CD4-positive, alpha-beta T cell treated with Interleukin-4 for 1 hour (primary cell): Measurements from ENCODE around the gene ZNF207.
"Not testable (repeated sequence)": the region's sequence is repeated elsewhere in the genome, so short reads cannot be mapped to it uniquely, and the experiment has no call there.

ENCODE experiments used
- DNase-seq, 2 donors: peaks; one replicate each; pipeline ENCODE4 v3.0.0-alpha.2; 2020 to 2022

Gene ZNF207

GRCh38 chr17:32349854-32350665 is at the start of gene ZNF207:
Gene ZNF207, plus strand, starts transcription at chr17:32350157. Its CDS starts 129 bp downstream, at chr17:32350286.
- peak; percentile 96 to 97 for DNase-seq

- no peak for DNase-seq
Measured at GRCh38 chr17:32302037-32302436, 47.9 kb upstream of the ZNF207 start.

GRCh38 chr17:32302860-32303649 is 46.9 kb upstream of the ZNF207 start:
- no peak for DNase-seq

GRCh38 chr17:32303781-32304288 is 46.1 kb upstream of the ZNF207 start:
- no peak for DNase-seq

GRCh38 chr17:32305049-32305448 is 44.9 kb upstream of the ZNF207 start:
- DNase-seq, result no peak

- DNase-seq, result no peak
Measured at GRCh38 chr17:32307658-32308057, 42.3 kb upstream of the ZNF207 start.

GRCh38 chr17:32311028-32311536 is 38.9 kb upstream of the ZNF207 start:
- no peak for DNase-seq

- DNase-seq, result no peak
Measured at GRCh38 chr17:32314636-32315035, 35.3 kb upstream of the ZNF207 start.

GRCh38 chr17:32315171-32315570 is 34.8 kb upstream of the ZNF207 start:
- no peak for DNase-seq

- not testable (repeated sequence) for DNase-seq
Measured at GRCh38 chr17:32316653-32317052, 33.3 kb upstream of the ZNF207 start.

- DNase-seq, result no peak
Measured at GRCh38 chr17:32317353-32317752, 32.6 kb upstream of the ZNF207 start.

GRCh38 chr17:32318071-32318470 is 31.9 kb upstream of the ZNF207 start:
- no peak for DNase-seq

GRCh38 chr17:32319548-32319905 is 30.4 kb upstream of the ZNF207 start:
- peak; percentile 79 to 82 for DNase-seq

GRCh38 chr17:32320080-32320479 is 29.9 kb upstream of the ZNF207 start:
- not testable (repeated sequence) for DNase-seq

GRCh38 chr17:32320847-32321246 is 29.1 kb upstream of the ZNF207 start:
- no peak for DNase-seq

- DNase-seq, result no peak
Measured at GRCh38 chr17:32323046-32323445, 26.9 kb upstream of the ZNF207 start.

- peak; percentile 29 to 55 for DNase-seq
Measured at GRCh38 chr17:32323811-32324491, 26.0 kb upstream of the ZNF207 start.

- no peak for DNase-seq
Measured at GRCh38 chr17:32327911-32328310, 22.0 kb upstream of the ZNF207 start.

- DNase-seq, result no peak
Measured at GRCh38 chr17:32330147-32330546, 19.8 kb upstream of the ZNF207 start.

GRCh38 chr17:32331243-32332040 is 18.5 kb upstream of the ZNF207 start:
- DNase-seq, result peak in 1 of 2 donors; percentile 46

GRCh38 chr17:32333187-32333586 is 16.8 kb upstream of the ZNF207 start:
- no peak for DNase-seq

- no peak for DNase-seq
Measured at GRCh38 chr17:32335046-32335445, 14.9 kb upstream of the ZNF207 start.
